GM23248 (cell line): ENCODE measurements around the gene NFAT5.

ENCODE experiments used
- EZH2 ChIP-seq: fragments of 200-600 bp; sonication (generic); IDR thresholded peaks from 2 replicates; pipeline ENCODE4 v1.6.1; 2018; ENCODE audit warnings: antibody characterized with exemption, mild to moderate bottlenecking; ENCODE audit not compliant: insufficient read depth, poor library complexity, severe bottlenecking
- EZH2phosphoT487 ChIP-seq: fragments of 200-600 bp; sonication (generic); IDR thresholded peaks from 2 replicates; pipeline ENCODE4 v1.6.1; 2018; ENCODE audit warnings: antibody characterized with exemption, moderate library complexity, mild to moderate bottlenecking, low read depth; ENCODE audit not compliant: insufficient read depth

DNA sequence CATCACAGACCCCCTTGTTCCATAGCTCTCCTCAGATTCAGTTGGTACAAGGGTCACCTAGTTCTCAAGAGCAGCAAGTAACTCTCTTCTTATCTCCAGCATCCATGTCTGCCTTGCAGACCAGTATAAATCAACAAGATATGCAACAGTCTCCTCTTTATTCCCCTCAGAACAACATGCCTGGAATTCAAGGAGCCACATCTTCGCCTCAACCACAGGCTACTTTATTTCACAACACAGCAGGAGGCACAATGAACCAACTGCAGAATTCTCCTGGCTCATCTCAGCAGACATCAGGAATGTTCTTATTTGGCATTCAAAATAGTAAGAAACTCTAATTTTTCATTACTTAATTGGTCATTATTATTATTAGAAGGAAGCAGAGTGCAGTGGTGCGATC is 128.2 kb downstream of the NFAT5 start:
- TF ChIP-seq EZH2: no peak
- TF ChIP-seq EZH2phosphoT487: no peak
